ENCODE data around the gene NDNF.

The NDNF gene, protein sequence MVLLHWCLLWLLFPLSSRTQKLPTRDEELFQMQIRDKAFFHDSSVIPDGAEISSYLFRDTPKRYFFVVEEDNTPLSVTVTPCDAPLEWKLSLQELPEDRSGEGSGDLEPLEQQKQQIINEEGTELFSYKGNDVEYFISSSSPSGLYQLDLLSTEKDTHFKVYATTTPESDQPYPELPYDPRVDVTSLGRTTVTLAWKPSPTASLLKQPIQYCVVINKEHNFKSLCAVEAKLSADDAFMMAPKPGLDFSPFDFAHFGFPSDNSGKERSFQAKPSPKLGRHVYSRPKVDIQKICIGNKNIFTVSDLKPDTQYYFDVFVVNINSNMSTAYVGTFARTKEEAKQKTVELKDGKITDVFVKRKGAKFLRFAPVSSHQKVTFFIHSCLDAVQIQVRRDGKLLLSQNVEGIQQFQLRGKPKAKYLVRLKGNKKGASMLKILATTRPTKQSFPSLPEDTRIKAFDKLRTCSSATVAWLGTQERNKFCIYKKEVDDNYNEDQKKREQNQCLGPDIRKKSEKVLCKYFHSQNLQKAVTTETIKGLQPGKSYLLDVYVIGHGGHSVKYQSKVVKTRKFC

DNA sequence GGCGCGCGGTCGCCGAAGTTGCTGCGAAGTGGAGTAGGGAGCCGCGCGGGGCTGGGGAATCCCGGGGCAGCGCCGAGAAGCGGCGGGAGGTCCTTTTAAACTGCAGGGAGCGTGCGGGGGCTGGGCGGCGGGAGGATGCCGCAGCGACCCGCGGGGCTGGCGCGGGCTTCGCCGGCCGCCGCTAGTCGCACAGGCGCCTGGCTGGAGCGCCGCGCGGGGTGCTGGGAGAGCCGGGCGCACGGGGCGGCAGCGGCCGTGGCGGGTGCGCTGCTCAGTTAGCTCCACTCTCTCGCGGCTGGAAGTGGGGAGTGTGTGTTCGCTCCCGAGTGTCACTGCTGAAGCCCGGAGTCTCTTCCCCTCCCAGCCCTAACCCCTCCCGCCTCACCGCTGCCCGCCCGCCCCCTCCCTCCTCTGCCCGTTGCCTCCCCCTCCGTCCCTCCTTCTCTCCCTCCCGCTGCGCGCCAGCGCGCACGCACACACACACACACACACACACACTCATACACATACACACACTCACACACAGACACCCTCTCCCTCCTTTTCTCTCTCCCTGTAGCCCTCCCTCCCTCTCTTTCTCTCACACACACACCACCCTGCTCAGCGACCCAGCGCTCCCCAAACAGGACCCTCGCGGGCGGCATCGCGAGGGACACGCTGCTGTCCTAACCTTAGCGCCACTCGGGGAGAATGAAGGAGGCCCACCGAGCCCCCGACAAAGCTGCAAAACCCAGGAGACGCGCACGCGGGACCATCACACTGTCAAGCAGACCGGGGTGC lies at the start of gene NDNF:
TSS of gene NDNF (minus strand) at position 312 of the 780 bp plus-strand sequence. CDS start 26,698 bp downstream, outside the sequence.
- no peak for DNase-seq (ENCODE audit: low read depth, low spot score)

DNA sequence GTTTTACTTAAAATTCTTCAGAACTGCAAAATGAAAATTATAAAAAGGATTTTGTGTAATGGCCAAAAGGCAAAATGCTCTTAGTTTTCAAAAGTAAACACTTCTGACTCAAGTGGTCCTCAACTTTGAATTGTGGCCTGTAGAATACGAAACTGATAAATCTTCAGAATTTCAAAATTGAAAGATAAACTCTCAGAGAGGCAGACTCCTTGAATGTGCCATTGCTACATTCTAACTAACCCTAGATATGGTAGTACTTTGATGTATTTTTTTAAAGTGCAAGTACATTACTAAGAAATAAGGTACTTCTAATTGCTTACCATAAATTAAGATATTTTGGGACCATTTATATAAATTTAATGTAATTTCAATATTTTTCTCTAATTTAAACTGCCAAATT lies 47.4 kb upstream of the NDNF start:
- DNase-seq (ENCODE audit: low read depth, low spot score): no peak

DNA sequence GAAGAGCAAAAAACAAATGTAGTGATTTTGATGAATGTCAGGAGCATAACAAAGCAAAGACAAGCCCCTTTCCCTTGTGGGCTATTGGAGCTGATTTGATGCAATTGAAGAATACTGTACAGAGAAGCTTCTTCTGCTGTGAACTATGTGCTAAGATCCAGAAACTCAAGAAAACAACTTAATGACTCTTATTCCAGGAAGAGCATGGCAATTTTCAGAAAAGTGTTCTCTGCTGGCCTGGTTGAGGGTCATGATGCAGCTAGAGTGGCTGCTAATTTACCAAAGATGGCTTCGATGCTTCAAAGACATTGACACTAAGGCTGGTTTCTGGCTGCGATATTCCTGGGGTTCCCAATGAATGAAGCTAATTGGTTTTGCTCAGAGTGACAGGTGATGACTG lies 46.0 kb upstream of the NDNF start:
- no peak for DNase-seq (ENCODE audit: low read depth, low spot score)

DNA sequence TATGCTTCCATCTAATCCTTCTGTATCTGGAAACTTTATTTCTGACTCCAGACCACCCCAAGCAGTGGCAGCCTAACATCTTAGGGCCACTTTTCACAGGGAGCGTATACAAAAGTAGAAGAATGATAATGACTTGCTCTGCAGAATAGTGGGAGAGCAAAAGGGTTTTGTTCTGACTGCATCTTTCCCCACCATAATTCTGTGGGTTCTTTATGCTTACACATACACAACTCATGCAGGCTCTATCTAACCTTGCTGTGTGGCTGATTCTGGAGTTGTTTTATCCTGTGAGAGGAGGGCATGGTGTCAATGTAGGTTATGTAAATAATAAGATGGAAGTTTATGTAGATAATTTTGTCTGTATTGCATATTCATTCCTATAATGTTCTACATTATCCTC lies 42.4 kb upstream of the NDNF start:
- no peak for DNase-seq (ENCODE audit: low read depth, low spot score)

DNA sequence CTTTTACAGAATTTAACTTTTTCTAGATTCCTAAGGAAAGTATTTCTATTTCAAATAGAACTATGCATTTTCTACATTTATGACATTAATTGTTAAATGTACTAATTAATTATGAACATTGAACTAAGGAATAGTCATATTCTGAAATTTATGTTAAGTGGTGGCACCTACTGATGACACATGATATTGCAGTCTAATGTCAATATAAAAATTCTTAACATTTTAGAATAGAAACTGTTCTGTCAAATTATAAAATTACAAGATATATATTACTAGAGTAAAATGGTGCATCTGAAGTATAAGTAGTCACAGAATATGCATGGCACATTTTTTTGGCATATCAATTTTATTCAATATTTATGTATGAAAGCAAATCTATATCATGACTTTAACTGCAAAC lies 40.2 kb upstream of the NDNF start:
- DNase-seq (ENCODE audit: low read depth, low spot score): no peak

DNA sequence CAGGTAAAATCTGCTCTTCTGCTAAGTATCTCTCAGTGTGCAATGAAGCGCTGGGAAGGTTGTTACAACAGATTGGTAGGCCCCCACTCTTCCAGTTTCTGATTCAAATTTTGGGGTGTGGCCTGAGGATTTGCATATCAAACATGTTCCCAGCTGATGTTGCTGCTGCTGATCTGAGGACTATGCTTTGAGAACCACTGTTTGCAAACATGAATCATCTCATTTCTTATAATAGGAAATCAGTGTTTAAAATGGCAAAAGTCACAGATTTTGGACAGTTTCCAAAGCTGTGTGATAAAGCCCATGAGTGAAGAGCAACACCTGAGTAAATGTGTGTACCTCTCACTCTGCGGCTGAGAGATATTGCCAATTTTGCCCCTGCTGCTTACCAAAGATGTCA lies 36.2 kb upstream of the NDNF start:
- no peak for DNase-seq (ENCODE audit: low read depth, low spot score)

DNA sequence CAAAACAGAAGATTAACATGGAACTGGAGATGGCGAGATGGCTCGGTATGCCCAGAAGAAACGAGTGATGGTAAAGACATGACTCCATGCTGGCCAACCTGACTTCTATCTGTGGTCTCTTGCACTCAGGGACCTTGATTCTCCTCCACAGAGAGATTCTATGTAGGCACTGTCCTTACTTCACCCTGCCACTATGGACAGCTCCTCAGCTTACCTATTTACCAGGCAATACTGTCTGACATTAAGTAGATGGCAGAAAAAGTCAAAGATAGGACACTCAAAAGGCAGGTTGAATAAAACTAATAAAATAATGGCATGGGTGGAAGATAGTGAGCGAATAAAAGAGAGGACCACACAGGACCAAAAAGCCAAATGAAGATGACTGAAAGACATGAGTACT lies 35.2 kb upstream of the NDNF start:
- no peak for DNase-seq (ENCODE audit: low read depth, low spot score)

DNA sequence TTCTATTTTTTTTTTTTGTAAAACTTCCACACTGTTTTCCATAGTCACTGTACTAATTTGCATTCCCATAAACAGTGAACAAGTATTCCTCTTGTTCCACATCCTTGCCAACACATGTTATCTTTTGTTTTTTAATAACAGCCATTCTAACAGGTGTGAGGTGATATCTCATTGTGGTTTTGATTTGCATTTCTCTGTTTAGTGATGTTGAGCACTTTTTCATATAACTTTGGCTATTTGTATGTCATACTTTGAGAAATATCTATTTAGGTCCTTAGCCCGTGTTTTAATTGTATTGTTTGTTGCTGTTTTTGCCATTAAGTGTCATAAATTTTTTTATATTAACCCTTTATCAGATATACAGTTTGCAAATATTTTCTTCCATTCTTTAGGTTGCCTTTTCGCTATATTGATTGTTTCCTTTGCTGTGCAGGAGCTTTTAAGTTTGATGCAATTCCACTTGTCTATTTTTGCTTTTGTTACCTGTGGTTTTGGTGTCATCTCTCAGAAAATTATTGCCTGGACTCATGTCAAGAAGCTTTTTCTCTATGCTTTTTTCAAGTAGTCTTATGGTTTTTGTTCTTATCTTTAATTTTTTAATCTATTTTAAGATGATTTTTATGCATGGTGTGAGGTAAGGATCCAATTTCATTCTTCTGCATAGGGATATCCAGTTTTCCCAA lies 27.9 kb upstream of the NDNF start:
- DNase-seq (ENCODE audit: low read depth, low spot score): no peak

DNA sequence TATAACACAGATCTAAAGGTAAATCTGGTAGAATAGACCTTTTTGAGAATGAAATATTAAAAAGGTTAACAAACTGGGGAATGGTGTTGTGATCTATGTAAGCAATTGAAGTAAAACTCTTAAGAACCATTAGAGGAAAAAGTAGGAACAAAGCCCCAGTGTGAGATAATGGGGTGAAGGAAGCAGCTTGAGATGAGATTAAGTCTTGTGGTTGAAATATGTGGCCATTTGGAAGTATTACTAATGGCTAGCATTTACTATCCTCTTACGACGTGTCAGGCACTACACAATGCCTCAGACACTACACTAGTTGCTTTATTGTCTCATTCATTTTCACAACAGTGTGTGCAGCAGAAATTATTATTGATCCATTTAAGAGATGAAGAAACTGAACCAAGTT lies 25.9 kb upstream of the NDNF start:
- no peak for DNase-seq (ENCODE audit: low read depth, low spot score)

DNA sequence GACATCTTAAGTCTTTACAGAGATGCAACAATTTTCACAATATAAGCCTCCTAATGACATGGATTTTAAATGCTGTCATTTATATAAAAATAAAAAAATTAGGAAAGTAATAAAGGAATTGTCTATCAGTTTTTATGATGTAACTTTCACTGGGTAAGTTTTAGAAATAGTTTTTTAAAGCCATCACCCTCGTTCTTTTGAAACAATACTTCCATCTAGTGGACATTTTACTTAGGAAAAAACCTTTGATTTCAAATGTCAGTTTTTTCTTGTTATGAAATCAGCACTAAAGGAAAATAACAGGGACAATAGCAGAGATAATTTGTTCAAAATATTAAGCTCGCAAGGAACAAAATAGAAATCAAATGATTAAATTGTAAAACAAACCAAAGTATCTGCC lies 24.3 kb upstream of the NDNF start:
- no peak for DNase-seq (ENCODE audit: low read depth, low spot score)

DNA sequence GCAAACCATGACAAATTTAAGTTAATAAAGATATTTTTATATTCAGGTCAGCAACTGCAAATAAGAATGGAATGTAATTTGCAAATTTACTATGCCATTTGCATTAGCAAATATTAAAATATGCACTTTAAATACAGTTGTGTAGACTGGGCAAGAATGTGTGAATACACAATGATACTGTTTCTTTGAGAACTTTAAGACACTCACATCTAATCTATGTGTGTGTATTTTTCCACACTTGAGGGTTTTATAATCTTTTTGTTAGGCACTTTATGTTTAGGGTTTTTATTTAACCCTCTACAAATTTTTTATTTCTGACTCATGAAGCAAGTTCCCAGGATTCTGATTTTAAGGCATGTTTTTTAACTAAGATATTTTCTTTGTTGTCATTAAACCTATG lies 23.9 kb upstream of the NDNF start:
- DNase-seq (ENCODE audit: low read depth, low spot score): no peak

DNA sequence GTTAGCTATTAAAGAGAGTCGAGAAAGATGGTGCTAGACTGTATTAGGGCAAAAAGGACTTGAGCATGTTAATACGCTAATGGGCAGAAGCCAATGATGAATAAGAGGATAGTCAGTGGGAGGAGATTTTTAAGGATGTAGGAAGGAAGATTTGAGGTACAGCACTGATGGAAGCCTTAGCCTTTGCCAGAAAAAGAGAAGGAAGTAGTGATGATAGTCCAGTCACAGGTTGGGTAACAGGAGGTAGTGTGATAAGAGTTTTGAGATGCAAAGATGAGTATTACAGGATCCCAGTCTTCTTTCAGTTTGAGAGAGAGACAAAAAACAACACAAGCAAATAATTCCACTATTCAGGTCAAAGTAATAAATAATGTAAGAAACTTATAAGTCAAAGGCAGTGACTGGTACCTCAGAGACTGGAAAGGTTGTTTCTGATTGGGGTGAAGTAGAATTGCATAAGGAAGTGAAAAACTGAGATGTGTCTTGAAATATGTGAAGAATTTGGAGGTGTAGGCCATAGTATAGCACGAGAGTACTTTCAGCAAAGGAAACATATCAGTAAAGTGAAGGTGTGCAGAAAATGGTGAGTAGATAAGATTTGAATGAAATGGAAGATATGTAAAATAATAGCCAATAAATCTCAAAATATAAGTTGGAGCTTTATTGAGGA lies 22.1 kb upstream of the NDNF start:
- DNase-seq (ENCODE audit: low read depth, low spot score): no peak

DNA sequence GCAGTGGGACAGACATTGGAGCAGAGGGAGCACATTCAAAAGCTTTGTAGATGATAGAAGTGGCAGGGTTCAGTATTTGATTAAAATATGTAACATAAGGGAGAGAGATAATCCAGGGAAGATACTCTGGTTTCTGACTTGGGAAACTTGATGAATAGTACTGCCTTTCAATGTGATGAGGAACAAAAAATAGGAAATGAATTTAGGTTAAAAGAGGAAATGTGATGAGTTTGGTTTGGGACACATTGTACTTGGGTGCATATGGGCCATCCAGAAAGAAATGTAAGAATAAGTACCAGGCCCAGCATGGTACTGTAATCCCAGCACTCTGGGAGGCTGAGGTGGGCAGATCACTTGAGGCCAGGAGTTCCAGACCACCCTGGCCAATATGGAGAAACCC lies 20.9 kb upstream of the NDNF start:
- no peak for DNase-seq (ENCODE audit: low read depth, low spot score)

DNA sequence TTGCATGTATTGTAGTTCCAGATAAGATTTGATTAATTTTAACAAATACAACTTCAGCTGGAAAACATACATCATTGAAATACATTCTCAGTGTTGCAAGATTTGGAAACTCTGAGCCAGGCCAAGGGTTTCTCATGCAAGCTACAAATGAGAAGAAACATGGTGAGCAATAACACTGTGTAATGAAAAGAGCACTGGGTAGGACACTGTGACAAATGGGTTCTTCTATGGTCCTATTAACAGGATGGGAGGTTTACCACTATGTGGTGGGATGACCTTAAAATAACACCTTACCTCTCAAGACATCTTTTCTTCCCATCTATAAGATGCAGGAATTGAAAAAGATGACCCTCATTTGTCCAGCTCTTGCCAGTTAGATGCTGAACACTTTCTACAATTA lies 19.6 kb upstream of the NDNF start:
- no peak for DNase-seq (ENCODE audit: low read depth, low spot score)

DNA sequence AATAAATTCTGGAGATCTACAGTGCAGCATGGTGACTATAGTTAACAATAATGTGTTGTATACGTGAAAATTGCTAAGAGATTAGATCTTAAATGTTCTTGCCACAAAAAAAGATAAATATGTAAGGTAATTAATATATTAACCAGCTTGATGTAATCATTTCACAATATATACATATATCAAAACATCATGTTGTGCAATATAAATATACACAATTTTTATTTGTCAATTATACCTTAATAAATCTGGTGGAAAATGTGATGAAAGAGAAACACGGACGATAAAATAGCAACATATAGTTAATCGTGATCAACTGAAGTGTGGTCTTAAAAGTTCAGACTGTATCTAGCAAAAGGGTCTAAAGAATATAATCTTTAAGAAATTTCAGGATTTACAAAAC lies 16.5 kb upstream of the NDNF start:
- no peak for DNase-seq (ENCODE audit: low read depth, low spot score)

DNA sequence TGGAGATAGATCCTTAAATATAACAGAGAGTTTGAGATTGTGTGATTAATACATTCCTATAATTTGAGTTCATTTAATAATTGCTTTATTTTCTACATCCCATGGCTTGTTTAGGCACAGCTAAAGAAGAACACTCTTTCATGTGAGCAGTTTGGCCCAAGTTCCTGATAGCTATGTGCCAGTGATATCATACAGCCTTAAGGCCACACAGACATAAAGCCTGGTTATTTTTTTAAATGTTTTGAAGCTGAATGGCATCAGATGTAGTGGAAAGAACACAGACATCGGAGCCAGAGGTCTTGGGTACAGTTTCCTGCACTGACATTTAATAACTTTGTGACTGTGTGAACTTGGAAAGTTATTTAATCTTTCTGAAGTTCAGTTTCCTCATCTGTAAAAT lies 7.0 kb upstream of the NDNF start:
- DNase-seq (ENCODE audit: low read depth, low spot score): no peak

DNA sequence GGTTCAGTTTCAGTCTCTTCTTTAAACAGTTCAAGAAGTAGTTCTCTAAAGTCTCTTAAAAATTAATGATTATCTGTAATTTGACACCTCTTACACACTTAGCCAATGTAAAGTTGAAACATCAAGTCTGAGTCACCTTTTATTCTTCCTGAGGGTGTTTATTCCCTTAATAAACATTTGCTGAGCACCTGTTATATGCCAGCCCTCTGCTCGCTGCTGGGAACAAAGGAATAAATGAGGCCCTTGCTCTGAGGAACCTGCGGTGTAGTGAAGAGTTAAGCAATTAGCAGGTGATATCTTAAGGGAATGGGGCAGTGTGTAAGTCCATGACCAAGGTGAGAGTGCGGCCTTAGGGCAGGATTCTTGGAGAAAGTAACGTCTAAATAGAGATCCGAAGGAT lies 5.2 kb upstream of the NDNF start:
- no peak for DNase-seq (ENCODE audit: low read depth, low spot score)

DNA sequence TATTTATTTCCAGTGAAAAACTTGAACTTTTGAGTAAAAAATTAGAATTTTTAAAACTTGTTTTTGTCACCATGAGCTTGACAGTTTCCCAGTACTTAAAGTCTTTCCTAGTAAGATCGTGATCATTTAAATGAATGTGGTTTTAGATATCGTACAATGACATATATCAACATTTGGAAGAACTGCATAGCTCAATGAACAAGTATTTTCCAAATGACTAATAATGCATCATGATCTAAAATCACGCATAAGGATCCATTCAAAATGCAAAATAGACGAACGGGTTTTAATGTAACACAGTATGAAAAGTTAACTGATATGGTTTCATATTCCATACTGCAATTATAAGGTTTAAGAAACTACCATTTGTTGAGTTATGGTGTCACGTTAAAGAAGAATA lies 4.1 kb upstream of the NDNF start:
- DNase-seq (ENCODE audit: low read depth, low spot score): no peak

DNA sequence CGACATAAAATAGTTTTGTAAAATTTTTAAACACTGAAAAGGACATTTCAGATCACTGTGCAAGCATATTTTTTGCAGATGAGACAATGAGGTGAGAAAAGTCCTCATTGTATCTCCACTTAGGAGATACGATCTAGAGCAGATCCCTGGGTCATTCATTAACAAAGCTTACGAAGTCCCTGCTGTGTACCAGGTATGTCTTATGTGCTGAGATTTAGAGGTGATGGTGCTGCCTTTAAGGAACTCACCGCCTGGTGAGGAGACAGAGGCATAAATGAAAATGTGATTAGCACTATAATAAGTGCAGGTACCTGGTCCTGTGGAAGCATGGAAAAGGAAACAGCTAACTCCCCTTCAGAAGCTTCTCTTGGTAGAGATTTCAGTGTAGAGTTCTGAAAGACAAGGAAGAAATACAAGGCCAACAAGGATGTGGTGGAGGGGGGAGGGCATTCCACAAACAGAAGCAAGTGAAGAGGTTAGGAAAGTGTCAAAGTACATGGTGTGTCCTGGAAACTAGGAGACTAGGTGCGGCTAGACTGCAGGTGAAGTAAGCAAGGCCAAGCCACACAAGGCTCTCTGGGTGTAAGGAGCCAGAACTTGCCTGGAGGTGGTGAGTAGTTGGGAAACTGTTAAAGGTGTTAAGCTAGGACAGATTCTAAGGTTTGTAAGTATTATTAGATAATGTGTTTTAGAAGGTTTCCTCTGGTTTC lies 1.5 kb upstream of the NDNF start:
- no peak for DNase-seq (ENCODE audit: low read depth, low spot score)

DNA sequence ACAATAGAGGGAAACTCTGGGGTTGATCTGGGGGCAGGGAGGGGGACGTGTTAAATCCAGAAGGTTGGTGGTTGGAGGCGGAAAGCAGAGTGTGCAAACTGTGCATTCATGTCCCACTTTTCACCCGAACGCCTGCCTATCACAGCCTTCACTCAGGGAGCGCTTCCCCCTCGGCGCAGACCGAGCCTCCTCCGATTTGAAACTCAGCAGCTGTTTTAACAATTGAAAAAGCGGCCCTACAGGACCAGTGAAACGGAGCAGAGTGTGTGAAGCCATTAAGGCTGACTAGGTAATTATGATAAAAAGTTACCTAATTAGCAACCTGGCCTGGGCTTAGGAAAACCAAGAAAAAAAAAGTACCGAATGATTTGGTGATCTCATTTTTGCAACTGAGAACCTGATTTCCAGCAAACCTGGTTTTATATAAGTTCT lies 685 bp upstream of the NDNF start:
- DNase-seq (ENCODE audit: low read depth, low spot score): no peak

DNA sequence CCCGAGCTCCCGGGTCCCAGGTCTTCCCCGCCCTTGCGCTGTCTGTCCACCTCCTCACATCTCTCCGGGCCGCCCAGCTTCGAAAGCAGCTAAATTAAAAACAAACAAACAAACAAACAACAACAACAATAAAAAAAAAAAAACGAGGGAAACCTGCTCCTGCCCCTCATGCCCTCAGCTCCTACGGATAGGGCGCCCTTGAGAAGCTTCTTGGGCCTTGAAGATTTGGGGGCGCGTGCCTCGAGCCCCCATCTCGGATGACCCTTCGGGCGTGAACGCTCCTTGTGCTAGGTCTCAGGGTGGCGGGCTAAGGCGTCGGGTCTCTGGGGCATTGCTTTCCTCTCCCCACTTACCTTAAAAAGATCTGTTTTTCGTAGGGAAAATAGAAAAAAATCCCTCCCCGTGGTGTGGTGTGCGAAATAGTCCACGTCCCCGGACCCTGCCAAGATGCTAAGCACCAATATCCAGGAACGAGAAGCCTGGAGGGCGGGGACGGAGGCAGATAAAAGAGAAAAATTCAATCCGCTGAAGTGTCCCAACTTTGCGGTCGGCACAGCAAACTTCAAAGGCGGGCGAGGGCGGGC lies 603 bp downstream of the NDNF start:
- DNase-seq (ENCODE audit: low read depth, low spot score): no peak

Data from iPS DF 19.7 (cell line).